ENCODE results near the gene ATXN2. TPM values are rescaled to one million over a fixed set of nuclear protein-coding genes. Genes with fewer than 3 reads are reported as not detected.

Gene ATXN2
- total RNA-seq, 1 donor from 2014 or later: 66.8 TPM

DNA sequence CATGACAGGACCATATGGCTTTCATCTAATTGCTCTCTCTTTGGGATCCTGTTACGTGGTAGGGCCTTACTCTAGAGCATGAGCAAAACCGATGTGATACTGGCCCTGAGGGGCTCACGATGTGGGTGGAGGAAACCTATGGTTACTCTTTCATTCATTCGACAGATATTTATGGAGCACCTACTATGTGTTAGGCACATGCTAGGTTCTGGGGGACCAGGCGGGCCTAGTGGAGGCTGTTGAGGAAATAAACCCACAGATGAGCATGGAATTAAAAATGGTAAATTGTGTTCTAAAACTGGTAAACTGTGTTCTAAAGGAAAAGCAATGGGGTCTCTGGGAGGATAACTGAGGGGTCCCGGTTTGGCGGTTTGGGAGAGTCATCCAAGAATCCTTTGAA, 178.6 kb downstream of the ATXN2 start:
- no peak overlapping the region for H3K27ac Mint-ChIP-seq (ENCODE audit: unreplicated experiment)
- no peaks in the 10 kb centered on the region for H3K9me3 Mint-ChIP-seq (ENCODE audit: low read depth)
- TF ChIP-seq CTCF (IDR thresholded peaks at IDR 0.05): no peak
- H3K27me3 Mint-ChIP-seq (ENCODE audit: low read depth): no peaks in the 10 kb centered on the region
- peaks cover 5% of the 10 kb centered on the region for H3K36me3 Mint-ChIP-seq (ENCODE audit: low read depth)
- H3K4me3 Mint-ChIP-seq (ENCODE audit: unreplicated experiment): no peak overlapping the region
- H3K4me1 Mint-ChIP-seq (ENCODE audit: low read depth): peaks cover 16% of the 10 kb centered on the region
- no peak for DNase-seq (ENCODE audit: low spot score)

- DNase-seq (ENCODE audit: low spot score): no peak
- no peaks in the 10 kb centered on the region for H3K9me3 Mint-ChIP-seq (ENCODE audit: low read depth)
- H3K36me3 Mint-ChIP-seq (ENCODE audit: low read depth): peaks cover 5% of the 10 kb centered on the region
- no peak for TF ChIP-seq CTCF (IDR thresholded peaks at IDR 0.05)
- H3K4me1 Mint-ChIP-seq (ENCODE audit: low read depth): peaks cover 9% of the 10 kb centered on the region
- no peak overlapping the region for H3K27ac Mint-ChIP-seq (ENCODE audit: unreplicated experiment)
- no peaks in the 10 kb centered on the region for H3K27me3 Mint-ChIP-seq (ENCODE audit: low read depth)
- H3K4me3 Mint-ChIP-seq (ENCODE audit: unreplicated experiment): no peak overlapping the region
Measured at GRCh38 chr12:111419784-111420183, 179.3 kb downstream of the ATXN2 start.

- Mint-ChIP-seq H3K27ac (ENCODE audit: unreplicated experiment) (no peak overlapping the region), H3K4me3 (ENCODE audit: unreplicated experiment) (no peak overlapping the region), H3K9me3 (ENCODE audit: low read depth) (no peaks in the 10 kb centered on the region), H3K36me3 (ENCODE audit: low read depth) (peaks cover 5% of the 10 kb centered on the region), H3K4me1 (ENCODE audit: low read depth) (peaks cover 9% of the 10 kb centered on the region), H3K27me3 (ENCODE audit: low read depth) (no peaks in the 10 kb centered on the region)
- TF ChIP-seq CTCF (IDR thresholded peaks at IDR 0.05): no peak
- no peak for DNase-seq (ENCODE audit: low spot score)
Measured at GRCh38 chr12:111418594-111418880, 180.6 kb downstream of the ATXN2 start.

GRCh38 chr12:111417784-111418593, 181.1 kb downstream of the ATXN2 start:
- no peak overlapping the region for H3K4me3 Mint-ChIP-seq (ENCODE audit: unreplicated experiment)
- no peaks in the 10 kb centered on the region for H3K27me3 Mint-ChIP-seq (ENCODE audit: low read depth)
- peaks cover 5% of the 10 kb centered on the region for H3K36me3 Mint-ChIP-seq (ENCODE audit: low read depth)
- no peak for TF ChIP-seq CTCF (IDR thresholded peaks at IDR 0.05)
- H3K4me1 Mint-ChIP-seq (ENCODE audit: low read depth): peaks cover 14% of the 10 kb centered on the region
- no peak overlapping the region for H3K27ac Mint-ChIP-seq (ENCODE audit: unreplicated experiment)
- H3K9me3 Mint-ChIP-seq (ENCODE audit: low read depth): no peaks in the 10 kb centered on the region
- DNase-seq (ENCODE audit: low spot score): no peak

GRCh38 chr12:111417290-111417689, 181.8 kb downstream of the ATXN2 start:
- no peak for TF ChIP-seq CTCF (IDR thresholded peaks at IDR 0.05)
- H3K27me3 Mint-ChIP-seq (ENCODE audit: low read depth): no peaks in the 10 kb centered on the region
- no peaks in the 10 kb centered on the region for H3K9me3 Mint-ChIP-seq (ENCODE audit: low read depth)
- no peak for DNase-seq (ENCODE audit: low spot score)
- H3K36me3 Mint-ChIP-seq (ENCODE audit: low read depth): peaks cover 5% of the 10 kb centered on the region
- H3K4me1 Mint-ChIP-seq (ENCODE audit: low read depth): peaks cover 19% of the 10 kb centered on the region
- no peak overlapping the region for H3K4me3 Mint-ChIP-seq (ENCODE audit: unreplicated experiment)
- no peak overlapping the region for H3K27ac Mint-ChIP-seq (ENCODE audit: unreplicated experiment)

Measured in chondrocyte (in vitro differentiated cells).